Mesothelial cell of epicardium (in vitro differentiated cells): ENCODE data around the gene AIPL1. TPM values are rescaled to one million over a fixed set of nuclear protein-coding genes. Genes with fewer than 3 reads are reported as not detected.
A peak's percentile ranks its signal among the peaks of the same experiment; 100 is the strongest.

Source experiments
- DNase-seq, 2 experiments: peaks; one replicate each; pipeline ENCODE4 v3.0.0; 2021; ENCODE audit warnings: low spot score in 2 of 2; ENCODE audit not compliant: unreplicated experiment in 2 of 2
- H3K27ac Mint-ChIP-seq: 2 replicates; pipeline ENCODE4 v1.8.0; 2021; ENCODE audit warnings: mixed read lengths
- H3K27me3 Mint-ChIP-seq: 2 replicates; pipeline ENCODE4 v1.8.0; 2021; ENCODE audit warnings: low read depth, mixed read lengths
- H3K36me3 Mint-ChIP-seq: 2 replicates; pipeline ENCODE4 v1.8.0; 2021; ENCODE audit warnings: mixed read lengths
- H3K4me1 Mint-ChIP-seq: 2 replicates; pipeline ENCODE4 v1.8.0; 2021; ENCODE audit warnings: mixed read lengths
- H3K4me3 Mint-ChIP-seq: 2 replicates; pipeline ENCODE4 v1.8.0; 2021; ENCODE audit warnings: mild to moderate bottlenecking, moderate library complexity, mixed read lengths
- H3K9me3 Mint-ChIP-seq: 2 replicates; pipeline ENCODE4 v1.8.0; 2021; ENCODE audit warnings: mixed read lengths
- total RNA-seq: library from RNA; stranded (reverse); gene quantifications from 3 replicates; pipeline ENCODE4 v1.2.1, GENCODE V29; 2021
- TF ChIP-seq, protein P1 (sequence below): fragments of 200-600 bp; sonication (generic); IDR thresholded peaks from one replicate; pipeline ENCODE4 v1.5.0; 2021; ENCODE audit warnings: antibody characterized with exemption; ENCODE audit not compliant: unreplicated experiment

Gene AIPL1
- total RNA-seq, 1 donor from 2014 or later: not detected

DNA sequence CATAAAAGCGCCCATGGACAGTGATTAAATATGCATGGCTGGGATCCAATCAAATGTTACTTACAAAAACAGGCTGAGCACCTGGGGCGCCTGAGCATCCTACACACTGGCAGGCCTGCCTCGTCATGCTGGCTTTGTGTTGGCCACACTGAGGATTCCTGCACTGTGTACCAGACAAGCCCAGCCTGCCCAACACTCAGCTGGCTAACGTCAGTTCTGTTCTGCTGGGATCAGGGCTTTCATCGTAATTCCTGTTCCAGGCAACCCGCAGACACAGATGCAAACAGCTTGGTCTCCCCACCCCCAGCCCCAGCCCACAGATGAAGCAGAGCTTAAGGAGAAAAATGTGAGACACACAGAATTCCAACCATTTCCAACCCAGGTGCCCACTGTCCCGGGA is 40.0 kb upstream of the AIPL1 start:
- DNase-seq: no peak
- no peak overlapping the region for H3K27ac Mint-ChIP-seq
- peaks cover 13% of the 10 kb centered on the region for H3K4me1 Mint-ChIP-seq
- TF ChIP-seq, protein P1, sequence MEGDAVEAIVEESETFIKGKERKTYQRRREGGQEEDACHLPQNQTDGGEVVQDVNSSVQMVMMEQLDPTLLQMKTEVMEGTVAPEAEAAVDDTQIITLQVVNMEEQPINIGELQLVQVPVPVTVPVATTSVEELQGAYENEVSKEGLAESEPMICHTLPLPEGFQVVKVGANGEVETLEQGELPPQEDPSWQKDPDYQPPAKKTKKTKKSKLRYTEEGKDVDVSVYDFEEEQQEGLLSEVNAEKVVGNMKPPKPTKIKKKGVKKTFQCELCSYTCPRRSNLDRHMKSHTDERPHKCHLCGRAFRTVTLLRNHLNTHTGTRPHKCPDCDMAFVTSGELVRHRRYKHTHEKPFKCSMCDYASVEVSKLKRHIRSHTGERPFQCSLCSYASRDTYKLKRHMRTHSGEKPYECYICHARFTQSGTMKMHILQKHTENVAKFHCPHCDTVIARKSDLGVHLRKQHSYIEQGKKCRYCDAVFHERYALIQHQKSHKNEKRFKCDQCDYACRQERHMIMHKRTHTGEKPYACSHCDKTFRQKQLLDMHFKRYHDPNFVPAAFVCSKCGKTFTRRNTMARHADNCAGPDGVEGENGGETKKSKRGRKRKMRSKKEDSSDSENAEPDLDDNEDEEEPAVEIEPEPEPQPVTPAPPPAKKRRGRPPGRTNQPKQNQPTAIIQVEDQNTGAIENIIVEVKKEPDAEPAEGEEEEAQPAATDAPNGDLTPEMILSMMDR: no peak
- no peaks in the 10 kb centered on the region for H3K9me3 Mint-ChIP-seq
- H3K27me3 Mint-ChIP-seq: peaks cover 16% of the 10 kb centered on the region
- no peak overlapping the region for H3K4me3 Mint-ChIP-seq
- H3K36me3 Mint-ChIP-seq: no peaks in the 10 kb centered on the region

DNA sequence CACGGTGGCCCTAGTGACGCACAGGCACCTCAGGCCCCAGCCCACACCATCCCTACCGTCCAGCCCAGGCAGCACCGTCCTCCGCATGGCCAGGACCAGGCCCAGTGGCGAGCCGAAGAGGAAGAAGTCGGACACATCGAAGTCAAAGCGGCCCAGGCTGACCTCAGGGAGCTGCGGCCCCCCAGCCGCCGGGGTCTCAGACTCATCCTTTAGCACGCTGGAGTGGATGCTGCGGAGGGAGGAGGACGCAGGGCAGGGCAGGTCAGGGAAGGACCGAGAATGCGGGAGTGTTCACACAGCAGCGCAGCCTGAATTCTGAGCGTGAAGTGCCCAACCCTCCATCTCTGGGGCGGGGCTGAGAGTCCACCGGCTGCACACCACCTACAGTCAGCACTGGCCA is 39.5 kb upstream of the AIPL1 start:
- H3K36me3 Mint-ChIP-seq: no peaks in the 10 kb centered on the region
- DNase-seq: no peak
- H3K9me3 Mint-ChIP-seq: no peaks in the 10 kb centered on the region
- TF ChIP-seq, protein P1: no peak
- H3K27me3 Mint-ChIP-seq: peaks cover 15% of the 10 kb centered on the region
- H3K27ac Mint-ChIP-seq: no peak overlapping the region
- peaks cover 8% of the 10 kb centered on the region for H3K4me1 Mint-ChIP-seq
- H3K4me3 Mint-ChIP-seq: no peak overlapping the region

GRCh38 chr17:6473128-6473767 is 38.3 kb upstream of the AIPL1 start:
- Mint-ChIP-seq H3K4me3 (no peak overlapping the region), H3K27me3 (peaks cover 14% of the 10 kb centered on the region), H3K27ac (peak overlapping the region; percentile 40)

DNA sequence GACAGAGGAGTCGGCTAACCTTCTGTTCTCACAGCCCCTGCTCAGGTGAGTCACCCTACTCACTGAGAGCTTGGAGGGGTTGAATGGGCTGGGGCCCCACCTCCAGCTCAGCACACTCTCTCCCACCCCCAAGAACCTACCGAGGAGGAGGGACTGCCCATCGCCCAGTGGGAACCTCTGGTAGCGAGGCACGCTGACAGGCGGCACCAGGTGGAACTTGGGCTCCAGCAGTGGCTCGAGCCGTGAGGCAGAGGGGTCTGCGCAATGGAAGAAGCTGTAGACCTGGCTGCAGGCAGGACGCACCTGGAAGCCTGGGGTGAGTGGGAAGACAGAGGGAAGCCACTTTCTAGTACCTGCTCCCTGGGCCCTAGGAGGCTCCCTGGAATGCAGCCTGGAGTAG is 37.6 kb upstream of the AIPL1 start:
- TF ChIP-seq, protein P1: no peak
- DNase-seq: no peak
- H3K36me3 Mint-ChIP-seq: peaks cover 3% of the 10 kb centered on the region
- no peak overlapping the region for H3K4me3 Mint-ChIP-seq
- H3K27ac Mint-ChIP-seq: no peak overlapping the region
- peaks cover 14% of the 10 kb centered on the region for H3K27me3 Mint-ChIP-seq
- peaks cover 4% of the 10 kb centered on the region for H3K9me3 Mint-ChIP-seq
- peaks cover 5% of the 10 kb centered on the region for H3K4me1 Mint-ChIP-seq

More at GRCh38 chr17:6473128-6473767, 38.3 kb upstream of the AIPL1 start:
- DNase-seq: peak; percentile 59 to 85
- Mint-ChIP-seq H3K9me3 (no peaks in the 10 kb centered on the region), H3K36me3 (no peaks in the 10 kb centered on the region), H3K4me1 (peaks cover 5% of the 10 kb centered on the region)
- TF ChIP-seq, protein P1: peak; percentile 93

DNA sequence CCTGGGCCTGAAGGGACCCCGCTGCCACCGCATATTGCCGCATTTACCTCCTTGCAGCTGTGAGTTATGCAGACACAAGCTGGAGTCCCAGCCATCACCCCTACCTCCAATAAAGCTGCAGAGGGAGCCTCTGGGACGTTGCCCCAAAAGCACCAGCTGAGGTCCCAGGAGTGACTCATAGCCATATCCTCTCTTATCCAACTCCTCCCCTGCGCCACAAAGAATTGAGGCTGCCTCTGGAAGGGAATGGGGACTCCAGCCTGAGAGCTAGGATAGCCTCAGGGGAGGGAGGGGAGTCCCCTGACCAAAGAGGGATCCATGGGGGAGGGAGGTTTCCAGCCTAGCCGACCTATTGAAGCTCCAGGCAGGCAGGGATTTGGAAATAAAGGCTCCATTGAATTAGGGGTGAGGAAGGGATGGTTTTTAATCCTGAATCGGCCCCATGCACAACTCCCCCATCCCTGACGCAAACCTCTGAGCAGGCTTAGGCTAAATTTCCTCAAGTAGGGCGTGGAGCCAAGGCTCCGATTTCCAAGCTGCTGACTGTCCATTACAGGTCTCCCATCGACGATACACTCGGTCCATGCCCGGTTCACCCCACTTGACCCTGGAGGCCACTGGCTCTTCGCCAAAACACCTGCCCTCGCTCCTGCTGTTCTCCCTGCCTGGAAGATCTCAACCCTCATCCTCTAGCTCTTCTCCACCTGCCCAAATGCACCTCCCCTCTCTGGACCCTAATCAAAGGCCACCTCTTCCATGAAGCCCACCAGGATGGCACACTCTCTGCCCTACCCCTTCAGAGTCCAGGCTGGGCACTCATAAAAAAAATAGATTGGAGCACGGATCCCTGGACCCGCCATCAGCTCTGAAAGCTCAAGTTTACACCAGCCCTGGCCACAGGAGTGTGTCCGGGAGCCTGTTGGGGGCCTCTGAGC is 36.9 kb upstream of the AIPL1 start:
- no peak for DNase-seq
- TF ChIP-seq, protein P1: no peak
- no peak overlapping the region for H3K4me3 Mint-ChIP-seq
- peaks cover 4% of the 10 kb centered on the region for H3K9me3 Mint-ChIP-seq
- peaks cover 5% of the 10 kb centered on the region for H3K4me1 Mint-ChIP-seq
- peaks cover 3% of the 10 kb centered on the region for H3K36me3 Mint-ChIP-seq
- H3K27ac Mint-ChIP-seq: no peak overlapping the region
- H3K27me3 Mint-ChIP-seq: peaks cover 14% of the 10 kb centered on the region
